ENCODE results near the gene TPCN2. TPM values are rescaled to one million over a fixed set of nuclear protein-coding genes. Genes with fewer than 3 reads are reported as not detected.

The TPCN2 gene
- total RNA-seq, result 5.2 and 9.1 TPM in 2 replicates

GRCh38 chr11:69048694-69049489 lies at the start of gene TPCN2:
TPCN2 (plus strand) TSS chr11:69048932; CDS start chr11:69048998, 66 bp downstream.

GRCh38 chr11:69013009-69013951 lies 35.5 kb upstream of the TPCN2 start, which contains the start of gene MRGPRF:
MRGPRF (minus strand) TSS chr11:69013246; CDS start chr11:69009901, 3,345 bp downstream.

GRCh38 chr11:69155302-69156234 lies 106.8 kb downstream of the TPCN2 start, which contains the start of gene SMIM38:
SMIM38 (plus strand) TSS chr11:69155935; CDS start chr11:69157847, 1,912 bp downstream.

Other genes with a start within 250 kb of the TPCN2 start
- 5.8 and 5.9 TPM in 2 replicates for gene CPT1A, start 207.0 kb upstream of the TPCN2 start, total RNA-seq
- gene MRPL21, start 145.1 kb upstream of the TPCN2 start, total RNA-seq, result 66.4 and 69.3 TPM in 2 replicates
- gene IGHMBP2, start 145.0 kb upstream of the TPCN2 start, total RNA-seq, result 8.4 and 8.5 TPM in 2 replicates
- not detected in 2 replicates for gene MRGPRD, start 67.9 kb upstream of the TPCN2 start, total RNA-seq
- gene MRGPRF, start 35.7 kb upstream of the TPCN2 start, total RNA-seq, result 43.1 and 43.2 TPM in 2 replicates
- gene SMIM38, start 107.0 kb downstream of the TPCN2 start, total RNA-seq, result 0.15 TPM in 1 of 2 replicates, not detected in the other
- 0.67 and 3.3 TPM in 2 replicates for gene MYEOV, start 245.2 kb downstream of the TPCN2 start, total RNA-seq